ENCODE data around the gene C10orf71.

DNA sequence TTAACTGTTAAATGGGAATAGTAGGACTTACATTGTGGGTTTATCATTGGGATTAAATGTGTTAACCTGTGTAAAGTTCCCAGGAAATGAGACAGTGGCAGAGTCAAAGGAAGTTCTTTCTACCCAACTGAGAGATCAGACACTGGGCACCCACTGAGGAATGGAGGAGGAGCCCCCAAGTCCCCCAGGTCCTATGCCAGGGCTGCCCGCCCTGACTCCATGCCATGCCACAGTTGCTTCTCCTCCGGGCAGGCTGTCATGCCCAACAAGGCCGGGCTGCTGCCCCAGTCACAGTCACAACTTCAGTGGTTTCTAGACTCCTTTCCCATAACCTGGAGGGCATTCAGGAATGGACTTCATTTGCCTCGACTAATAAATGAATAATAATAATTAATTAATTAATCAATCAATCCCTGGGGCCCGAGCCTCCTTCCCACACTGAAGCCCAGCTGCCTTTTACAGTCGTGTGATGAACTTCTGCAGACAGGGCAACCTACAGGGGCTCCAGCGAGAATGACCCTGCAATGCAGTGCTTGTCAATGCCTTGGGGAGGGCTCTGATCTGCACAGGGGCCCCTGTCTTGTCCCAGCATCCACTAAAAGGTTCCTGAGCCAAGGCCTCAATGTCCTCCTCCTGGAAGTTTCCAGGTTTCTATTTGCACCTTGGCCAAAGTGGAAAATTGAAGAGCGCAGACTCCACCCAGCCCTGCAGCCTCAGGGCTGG lies 64.5 kb downstream of the C10orf71 start:
- TF ChIP-seq POLR2A (IDR thresholded peaks at IDR 0.05; ENCODE audit: low read length) (no peak), GATA1 (IDR thresholded peaks at IDR 0.05; ENCODE audit: low read depth, low read length) (no peak)

Measured in erythroblast (primary cell).